ENCODE data around the gene CLEC4M. TPM values are rescaled to one million over a fixed set of nuclear protein-coding genes. Genes with fewer than 3 reads are reported as not detected.

The CLEC4M gene
- total and polyA plus RNA-seq, 4 donors, result 0.26 to 2.5 (median 0.78) TPM

GRCh38 chr19:7781157-7781556, 18.1 kb downstream of the CLEC4M start:
- no peak overlapping the region for H3K27ac ChIP-seq (ENCODE audit: low read depth in 1 of 2, low read length in 1 of 2)
- ATAC-seq (ENCODE audit: insufficient read depth, low FRiP score) (no peak), DNase-seq (peak in 1 of 3 donors; percentile 13)
- WGBS, 2 donors, result 59 to 61% methylated on average over 12 of the region's 12 CpGs
- no peak for TF ChIP-seq CTCF (IDR thresholded peaks at IDR 0.05; ENCODE audit: control extremely low read depth, extremely low read depth)
- H3K27me3 ChIP-seq (ENCODE audit: control insufficient read depth in 3 of 3, insufficient read depth in 3 of 3, low read length in 2 of 3), result peaks cover 0 to 4% (median 2%) of the 10 kb centered on the region in 3 donors
- no peaks in the 10 kb centered on the region for H3K36me3 ChIP-seq (ENCODE audit: control insufficient read depth in 4 of 4, insufficient read depth in 4 of 4, low read length in 4 of 4)
- no peaks in the 10 kb centered on the region for H3K9me3 ChIP-seq (ENCODE audit: control insufficient read depth in 4 of 4, insufficient read depth in 3 of 4, low read length in 3 of 4)
- H3K9ac ChIP-seq (ENCODE audit: insufficient read depth in 1 of 2, low read length in 2 of 2), result no peak overlapping the region
- no peak overlapping the region for H3K4me3 ChIP-seq
- H3K4me1 ChIP-seq (ENCODE audit: control insufficient read depth in 5 of 5, insufficient read depth in 5 of 5, low read length in 5 of 5), result no peaks in the 10 kb centered on the region

- no peak for TF ChIP-seq CTCF (IDR thresholded peaks at IDR 0.05; ENCODE audit: control extremely low read depth, extremely low read depth)
- peak; percentile 70 for ATAC-seq (ENCODE audit: insufficient read depth, low FRiP score)
- H3K9ac ChIP-seq (ENCODE audit: insufficient read depth in 1 of 2, low read length in 2 of 2), result no peak overlapping the region
- peaks cover 0 to 4% (median 0%) of the 10 kb centered on the region in 5 donors for H3K4me1 ChIP-seq (ENCODE audit: control insufficient read depth in 5 of 5, insufficient read depth in 5 of 5, low read length in 5 of 5)
- no peak for DNase-seq
- no peaks in the 10 kb centered on the region for H3K36me3 ChIP-seq (ENCODE audit: control insufficient read depth in 4 of 4, insufficient read depth in 4 of 4, low read length in 4 of 4)
- 18 to 23% methylated on average over 8 of the region's 8 CpGs for WGBS, 2 donors
- H3K27ac ChIP-seq (ENCODE audit: low read depth in 1 of 2, low read length in 1 of 2), result no peak overlapping the region
- peaks cover 0 to 2% (median 0%) of the 10 kb centered on the region in 4 donors for H3K9me3 ChIP-seq (ENCODE audit: control insufficient read depth in 4 of 4, insufficient read depth in 3 of 4, low read length in 3 of 4)
- peaks cover 0 to 19% (median 18%) of the 10 kb centered on the region in 3 donors for H3K27me3 ChIP-seq (ENCODE audit: control insufficient read depth in 3 of 3, insufficient read depth in 3 of 3, low read length in 2 of 3)
- no peak overlapping the region for H3K4me3 ChIP-seq
Measured at GRCh38 chr19:7783991-7784423, 21.0 kb downstream of the CLEC4M start.

- peaks cover 0 to 6% (median 0%) of the 10 kb centered on the region in 5 donors for H3K4me1 ChIP-seq (ENCODE audit: control insufficient read depth in 5 of 5, insufficient read depth in 5 of 5, low read length in 5 of 5)
- no peak overlapping the region for H3K9ac ChIP-seq (ENCODE audit: insufficient read depth in 1 of 2, low read length in 2 of 2)
- ATAC-seq (ENCODE audit: insufficient read depth, low FRiP score) (no peak), DNase-seq (no peak)
- H3K27ac ChIP-seq (ENCODE audit: low read depth in 1 of 2, low read length in 1 of 2), result no peak overlapping the region
- H3K27me3 ChIP-seq (ENCODE audit: control insufficient read depth in 3 of 3, insufficient read depth in 3 of 3, low read length in 2 of 3), result peaks cover 0 to 26% (median 24%) of the 10 kb centered on the region in 3 donors
- no peak for TF ChIP-seq CTCF (IDR thresholded peaks at IDR 0.05; ENCODE audit: control extremely low read depth, extremely low read depth)
- H3K36me3 ChIP-seq (ENCODE audit: control insufficient read depth in 4 of 4, insufficient read depth in 4 of 4, low read length in 4 of 4), result no peaks in the 10 kb centered on the region
- no peak overlapping the region for H3K4me3 ChIP-seq
- H3K9me3 ChIP-seq (ENCODE audit: control insufficient read depth in 4 of 4, insufficient read depth in 3 of 4, low read length in 3 of 4), result peaks cover 0 to 2% (median 0%) of the 10 kb centered on the region in 4 donors
Measured at GRCh38 chr19:7784856-7785255, 21.8 kb downstream of the CLEC4M start.

- H3K36me3 ChIP-seq (ENCODE audit: control insufficient read depth in 4 of 4, insufficient read depth in 4 of 4, low read length in 4 of 4), result no peaks in the 10 kb centered on the region
- no peak overlapping the region for H3K9ac ChIP-seq (ENCODE audit: insufficient read depth in 1 of 2, low read length in 2 of 2)
- H3K4me1 ChIP-seq (ENCODE audit: control insufficient read depth in 5 of 5, insufficient read depth in 5 of 5, low read length in 5 of 5), result peaks cover 0 to 6% (median 0%) of the 10 kb centered on the region in 5 donors
- H3K27me3 ChIP-seq (ENCODE audit: control insufficient read depth in 3 of 3, insufficient read depth in 3 of 3, low read length in 2 of 3), result peaks cover 0 to 26% (median 20%) of the 10 kb centered on the region in 3 donors
- DNase-seq (no peak), ATAC-seq (ENCODE audit: insufficient read depth, low FRiP score) (no peak)
- H3K4me3 ChIP-seq, result no peak overlapping the region
- no peak overlapping the region for H3K27ac ChIP-seq (ENCODE audit: low read depth in 1 of 2, low read length in 1 of 2)
- no peak for TF ChIP-seq CTCF (IDR thresholded peaks at IDR 0.05; ENCODE audit: control extremely low read depth, extremely low read depth)
- WGBS, 2 donors, result 24 to 26% methylated on average over 10 of the region's 10 CpGs
- peaks cover 0 to 2% (median 0%) of the 10 kb centered on the region in 4 donors for H3K9me3 ChIP-seq (ENCODE audit: control insufficient read depth in 4 of 4, insufficient read depth in 3 of 4, low read length in 3 of 4)
Measured at GRCh38 chr19:7787141-7787540, 24.1 kb downstream of the CLEC4M start.

Measured in lung (tissue), 12 donors.